Adrenal gland (tissue), 5 donors: Measurements from ENCODE around the gene CKS1B.

Experiments used
- POLR2A ChIP-seq, 2 donors: fragments of 450-650 bp; IDR thresholded peaks; one replicate each; pipeline ENCODE4 v1.6.1; 2017; ENCODE audit warnings: antibody characterized with exemption in 2 of 2, mild to moderate bottlenecking in 2 of 2, moderate library complexity in 1 of 2
- TF ChIP-seq, protein P1 (sequence below), 6 experiments: fragments of 450-650 bp in 4 of 6; fragments of 200-600 bp in 2 of 6; sonication (generic) in 1 of 6; IDR thresholded peaks; 1 replicate in 5 of 6; 2 replicates in 1 of 6; pipeline versions ENCODE4 v1.5.1 to v1.8.0; 2016 to 2021; ENCODE audit warnings: antibody characterized with exemption in 6 of 6, mild to moderate bottlenecking in 2 of 6, moderate library complexity in 1 of 6
- donor health status: DM: no; HTN: no; CAD: no.

GRCh38 chr1:154940651-154941194, 33.8 kb upstream of the CKS1B start:
- no peak for TF ChIP-seq POLR2A (IDR thresholded peaks at IDR 0.05)
- TF ChIP-seq, protein P1, sequence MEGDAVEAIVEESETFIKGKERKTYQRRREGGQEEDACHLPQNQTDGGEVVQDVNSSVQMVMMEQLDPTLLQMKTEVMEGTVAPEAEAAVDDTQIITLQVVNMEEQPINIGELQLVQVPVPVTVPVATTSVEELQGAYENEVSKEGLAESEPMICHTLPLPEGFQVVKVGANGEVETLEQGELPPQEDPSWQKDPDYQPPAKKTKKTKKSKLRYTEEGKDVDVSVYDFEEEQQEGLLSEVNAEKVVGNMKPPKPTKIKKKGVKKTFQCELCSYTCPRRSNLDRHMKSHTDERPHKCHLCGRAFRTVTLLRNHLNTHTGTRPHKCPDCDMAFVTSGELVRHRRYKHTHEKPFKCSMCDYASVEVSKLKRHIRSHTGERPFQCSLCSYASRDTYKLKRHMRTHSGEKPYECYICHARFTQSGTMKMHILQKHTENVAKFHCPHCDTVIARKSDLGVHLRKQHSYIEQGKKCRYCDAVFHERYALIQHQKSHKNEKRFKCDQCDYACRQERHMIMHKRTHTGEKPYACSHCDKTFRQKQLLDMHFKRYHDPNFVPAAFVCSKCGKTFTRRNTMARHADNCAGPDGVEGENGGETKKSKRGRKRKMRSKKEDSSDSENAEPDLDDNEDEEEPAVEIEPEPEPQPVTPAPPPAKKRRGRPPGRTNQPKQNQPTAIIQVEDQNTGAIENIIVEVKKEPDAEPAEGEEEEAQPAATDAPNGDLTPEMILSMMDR (IDR thresholded peaks at IDR 0.05), result no peak
